Spinal cord (tissue), 10 donors: Measurements from ENCODE around the gene CSNK2A3. TPM values are rescaled to one million over a fixed set of nuclear protein-coding genes. Genes with fewer than 3 reads are reported as not detected.

ENCODE experiments used
- DNase-seq, 6 donors: peaks; one replicate each; pipeline versions ENCODE4 v3.0.0 to v3.0.0-alpha.2; 2013 to 2015; ENCODE audit warnings: low spot score in 6 of 6, low read depth in 4 of 6
- H3K27ac ChIP-seq: one replicate; pipeline ENCODE4 v1.5.1; 2013; ENCODE audit warnings: low read depth, low read length, control low read depth
- H3K27me3 ChIP-seq: one replicate; pipeline ENCODE4 v1.6.1; 2013; ENCODE audit warnings: low read length; ENCODE audit not compliant: control insufficient read depth, insufficient read depth
- H3K36me3 ChIP-seq: one replicate; pipeline ENCODE4 v1.6.1; 2013; ENCODE audit warnings: low read length; ENCODE audit not compliant: control insufficient read depth, insufficient read depth
- H3K4me1 ChIP-seq: one replicate; pipeline ENCODE4 v1.6.1; 2013; ENCODE audit warnings: low read length; ENCODE audit not compliant: control insufficient read depth, insufficient read depth
- H3K4me3 ChIP-seq: one replicate; pipeline ENCODE4 v1.5.1; 2013; ENCODE audit warnings: low read depth, low read length, control low read depth
- H3K9me3 ChIP-seq: one replicate; pipeline ENCODE4 v1.6.1; 2013; ENCODE audit warnings: low read length; ENCODE audit not compliant: control insufficient read depth, insufficient read depth
- WGBS: methylation state at CpG from one replicate; pipeline ENCODE4 v1.1.5; 2013; ENCODE audit warnings: missing lambda C conversion rate; ENCODE audit not compliant: insufficient coverage; 5-methylcytosine and 5-hydroxymethylcytosine counted together
- polyA plus RNA-seq, 2 donors: library from polyadenylated mRNA; unstranded; fragments of 120-200 nt; gene quantifications; one replicate each; pipeline ENCODE4 v1.2.1, GENCODE V29; 2013; ENCODE audit not compliant: insufficient read length in 2 of 2
- total RNA-seq, 2 donors: library from RNA; depleted of rRNA in 1 of 2; stranded (reverse); fragments of 120-200 nt in 1 of 2; fragments of >200 nt in 1 of 2; gene quantifications; one replicate each; pipeline versions ENCODE4 v1.2.3 to v1.2.4, GENCODE V29; 2013 to 2014
- donor health status: healthy.

The CSNK2A3 gene
- total and polyA plus RNA-seq, 4 donors, result 2.0 to 4.5 (median 3.1) TPM

- Histone ChIP-seq H3K9me3 (no peaks in the 10 kb centered on the region), H3K36me3 (no peaks in the 10 kb centered on the region), H3K4me1 (no peaks in the 10 kb centered on the region), H3K4me3 (no peak overlapping the region), H3K27ac (no peak overlapping the region), H3K27me3 (no peaks in the 10 kb centered on the region)
- no peak for DNase-seq
- WGBS, result 89% methylated on average over 12 of the region's 13 CpGs
Observed at GRCh38 chr11:11391796-11392463, 38.9 kb upstream of the CSNK2A3 start.

DNA sequence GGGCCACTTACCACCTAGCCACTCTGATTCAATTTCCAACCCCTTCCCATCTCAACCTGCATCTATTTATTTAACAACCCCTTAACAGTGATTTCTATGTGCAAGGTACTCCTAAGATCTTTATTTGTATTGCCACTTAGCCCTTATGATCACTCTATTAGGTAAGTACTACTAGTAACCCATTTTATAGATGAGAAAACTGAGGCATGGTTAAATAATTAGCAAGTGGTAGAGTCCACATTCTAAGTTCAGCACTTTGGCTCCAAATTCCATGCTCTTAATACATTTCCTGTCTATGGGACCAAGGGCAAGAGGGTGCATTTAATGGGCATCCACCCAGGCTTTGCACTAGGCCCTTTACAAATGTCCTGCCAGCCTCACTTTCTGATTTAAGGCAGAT lies 38.1 kb upstream of the CSNK2A3 start:
- H3K4me3 ChIP-seq, result no peak overlapping the region
- no peaks in the 10 kb centered on the region for H3K36me3 ChIP-seq
- no peaks in the 10 kb centered on the region for H3K9me3 ChIP-seq
- no peak for DNase-seq
- no peaks in the 10 kb centered on the region for H3K27me3 ChIP-seq
- no peak overlapping the region for H3K27ac ChIP-seq
- no peaks in the 10 kb centered on the region for H3K4me1 ChIP-seq

GRCh38 chr11:11390068-11390771 lies 37.2 kb upstream of the CSNK2A3 start:
- no peaks in the 10 kb centered on the region for H3K9me3 ChIP-seq
- no peaks in the 10 kb centered on the region for H3K36me3 ChIP-seq
- H3K27me3 ChIP-seq, result no peaks in the 10 kb centered on the region
- DNase-seq, result no peak
- no peaks in the 10 kb centered on the region for H3K4me1 ChIP-seq
- 98% methylated on average over 4 of the region's 5 CpGs for WGBS
- no peak overlapping the region for H3K4me3 ChIP-seq
- no peak overlapping the region for H3K27ac ChIP-seq

DNA sequence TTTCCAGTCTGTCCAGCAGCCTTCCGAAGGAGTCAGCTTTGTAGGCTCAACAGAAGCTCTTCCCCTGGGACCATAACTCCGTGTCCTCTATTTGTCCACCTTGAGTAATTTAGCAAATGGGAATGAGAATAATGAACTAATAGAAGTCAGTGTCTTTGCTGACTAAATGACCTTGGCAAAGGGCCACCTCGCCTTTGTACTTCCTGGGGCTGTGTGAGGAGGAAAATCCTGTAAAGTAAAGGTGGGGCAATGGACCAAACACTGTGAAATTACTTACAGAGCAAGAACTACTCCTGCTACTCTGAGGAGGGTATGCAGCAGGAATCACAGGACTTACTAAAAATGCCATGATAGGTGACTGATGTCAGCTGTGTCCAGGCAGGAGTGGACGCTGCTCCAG lies 36.2 kb upstream of the CSNK2A3 start:
- Histone ChIP-seq H3K36me3 (no peaks in the 10 kb centered on the region), H3K27me3 (no peaks in the 10 kb centered on the region), H3K9me3 (no peaks in the 10 kb centered on the region), H3K4me1 (no peaks in the 10 kb centered on the region), H3K4me3 (no peak overlapping the region), H3K27ac (no peak overlapping the region)
- 62% methylated on average over 3 of the region's 4 CpGs for WGBS
- DNase-seq, result no peak

DNA sequence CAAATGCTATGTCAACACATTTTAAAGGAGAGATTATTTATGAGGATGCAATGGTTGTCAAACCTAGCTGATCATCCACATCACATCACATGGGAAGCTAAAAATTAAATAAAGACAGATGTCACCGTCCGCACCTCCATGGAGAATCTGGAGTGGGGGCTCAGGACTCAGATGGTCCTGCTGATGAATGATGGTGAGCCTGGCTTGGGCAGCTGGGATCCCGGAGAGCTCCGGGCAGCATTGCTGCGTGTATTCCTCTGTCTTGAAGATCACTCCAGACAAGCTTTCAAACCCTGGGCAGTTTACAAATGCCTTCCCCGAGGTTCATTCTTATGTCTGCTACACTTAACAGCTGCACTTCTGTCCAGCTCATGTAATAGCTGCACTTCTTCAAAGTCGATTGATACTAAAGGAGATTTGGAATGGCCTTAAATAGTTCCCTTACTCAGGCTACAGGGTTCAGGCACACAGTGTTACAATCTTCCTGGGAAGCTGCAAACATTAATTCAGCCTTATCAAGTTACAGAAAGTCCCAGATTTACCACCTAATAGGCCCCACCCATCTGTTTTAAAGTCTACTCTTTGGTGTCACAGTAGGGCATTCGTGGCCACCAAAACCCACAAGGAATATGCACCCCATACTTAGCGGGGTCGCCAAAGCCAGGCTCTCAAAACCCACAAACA lies 34.7 kb upstream of the CSNK2A3 start:
- H3K9me3 ChIP-seq, result no peaks in the 10 kb centered on the region
- WGBS, result 65% methylated on average over 7 of the region's 10 CpGs

DNA sequence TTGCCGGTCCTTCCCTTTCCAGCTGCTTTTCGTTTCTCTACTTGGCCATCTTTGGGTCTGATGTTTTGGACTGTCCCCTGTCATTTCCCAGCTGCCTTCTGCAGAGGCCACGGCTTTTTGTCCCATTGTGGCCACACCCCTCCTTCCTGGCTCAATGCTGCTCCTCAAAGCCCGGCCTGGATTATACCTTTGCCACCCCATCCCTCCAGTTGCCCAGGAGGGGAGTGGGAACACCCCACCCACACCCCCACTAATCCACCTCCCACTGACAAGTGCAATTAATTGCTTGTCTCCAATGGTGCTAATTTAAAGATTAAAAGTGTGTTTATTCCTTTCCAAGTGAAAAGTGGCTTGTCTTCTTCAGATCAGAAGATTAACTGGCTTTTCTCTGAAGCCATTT lies 34.2 kb upstream of the CSNK2A3 start:
- Histone ChIP-seq H3K4me1 (no peaks in the 10 kb centered on the region), H3K4me3 (no peak overlapping the region), H3K27me3 (no peaks in the 10 kb centered on the region), H3K9me3 (no peaks in the 10 kb centered on the region), H3K36me3 (no peaks in the 10 kb centered on the region), H3K27ac (no peak overlapping the region)
- no peak for DNase-seq
- WGBS, result 59% methylated on average over 3 of the region's 4 CpGs

More for the DNA sequence above, 34.7 kb upstream of the CSNK2A3 start:
- Histone ChIP-seq H3K27me3 (no peaks in the 10 kb centered on the region), H3K4me3 (no peak overlapping the region), H3K4me1 (no peaks in the 10 kb centered on the region), H3K27ac (no peak overlapping the region), H3K36me3 (no peaks in the 10 kb centered on the region)
- DNase-seq, result no peak

- H3K27me3 ChIP-seq, result no peaks in the 10 kb centered on the region
- WGBS, result 100% methylated on average over 2 of the region's 2 CpGs
- H3K27ac ChIP-seq, result no peak overlapping the region
- no peaks in the 10 kb centered on the region for H3K36me3 ChIP-seq
- DNase-seq, result no peak
- H3K4me3 ChIP-seq, result no peak overlapping the region
- H3K4me1 ChIP-seq, result no peaks in the 10 kb centered on the region
- H3K9me3 ChIP-seq, result no peaks in the 10 kb centered on the region
Observed at GRCh38 chr11:11384829-11385228, 31.8 kb upstream of the CSNK2A3 start.

DNA sequence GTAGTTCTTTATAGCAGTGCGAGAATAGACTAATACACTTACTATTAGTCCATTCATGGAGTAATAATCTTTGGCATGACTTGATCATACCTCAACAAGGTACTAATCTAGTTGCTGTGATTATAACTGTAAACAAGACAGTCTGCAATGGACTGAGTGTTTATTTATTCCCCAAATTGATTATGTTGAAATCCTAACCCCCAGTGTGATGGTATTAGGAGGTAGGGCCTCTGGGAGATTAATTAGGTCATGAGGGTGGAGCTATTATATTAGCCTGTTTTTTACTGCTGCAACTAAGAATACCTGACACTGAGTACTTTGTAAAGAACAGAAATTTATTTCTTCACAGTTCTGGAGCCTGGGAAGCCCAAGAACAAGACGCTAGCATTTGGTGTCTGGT lies 30.9 kb upstream of the CSNK2A3 start:
- Histone ChIP-seq H3K36me3 (peaks cover 1% of the 10 kb centered on the region), H3K4me3 (no peak overlapping the region), H3K27ac (no peak overlapping the region), H3K9me3 (no peaks in the 10 kb centered on the region), H3K4me1 (no peaks in the 10 kb centered on the region), H3K27me3 (no peaks in the 10 kb centered on the region)
- WGBS, result 60% methylated on average over 1 of the region's 2 CpGs
- DNase-seq, result no peak

GRCh38 chr11:11382858-11383532 lies 29.9 kb upstream of the CSNK2A3 start:
- H3K27me3 ChIP-seq, result no peaks in the 10 kb centered on the region
- DNase-seq, result no peak
- no peaks in the 10 kb centered on the region for H3K9me3 ChIP-seq
- no peak overlapping the region for H3K27ac ChIP-seq
- H3K4me3 ChIP-seq, result no peak overlapping the region
- H3K4me1 ChIP-seq, result peaks cover 9% of the 10 kb centered on the region
- WGBS, result 39% methylated on average over 5 of the region's 7 CpGs
- H3K36me3 ChIP-seq, result peaks cover 3% of the 10 kb centered on the region
